Osteoblast (primary cell): Measurements from ENCODE around the gene LPGAT1. TPM values are rescaled to one million over a fixed set of nuclear protein-coding genes. Genes with fewer than 3 reads are reported as not detected.

Experiments
- DNase-seq: peaks from one replicate; pipeline ENCODE4 v3.0.0; 2011; ENCODE audit warnings: low spot score, mixed read lengths; ENCODE audit not compliant: insufficient read length; ENCODE audit errors: missing footprints
- H2AFZ ChIP-seq: 2 replicates; pipeline ENCODE4 v1.6.0; 2011; ENCODE audit warnings: mild to moderate bottlenecking, low read length
- H3K27ac ChIP-seq: 2 replicates; pipeline ENCODE4 v1.5.1; 2011; ENCODE audit warnings: mild to moderate bottlenecking, low read depth, low read length, moderate library complexity
- H3K27me3 ChIP-seq: 2 replicates; pipeline ENCODE4 v1.6.0; 2012; ENCODE audit warnings: mild to moderate bottlenecking, control low read depth, inconsistent platforms, low read length, moderate library complexity; ENCODE audit not compliant: insufficient read depth
- H3K36me3 ChIP-seq: 2 replicates; pipeline ENCODE4 v1.5.1; 2011; ENCODE audit warnings: mild to moderate bottlenecking, low read length, control low read depth, moderate library complexity; ENCODE audit not compliant: insufficient read depth
- H3K4me1 ChIP-seq: 2 replicates; pipeline ENCODE4 v1.5.1; 2011; ENCODE audit warnings: mild to moderate bottlenecking, low read length, control low read depth, moderate library complexity; ENCODE audit not compliant: insufficient read depth
- H3K4me2 ChIP-seq: 2 replicates; pipeline ENCODE4 v1.6.0; 2011; ENCODE audit warnings: mild to moderate bottlenecking, low read length; ENCODE audit not compliant: insufficient read depth
- H3K4me3 ChIP-seq: fragments of 200-600 bp; sonication (generic); 3 replicates; pipeline ENCODE4 v1.5.1; 2012; ENCODE audit warnings: mild to moderate bottlenecking, low read length, inconsistent platforms; ENCODE audit not compliant: insufficient read depth
- H3K79me2 ChIP-seq: 2 replicates; pipeline ENCODE4 v1.6.0; 2012; ENCODE audit warnings: mild to moderate bottlenecking, low read length, control low read depth, inconsistent platforms; ENCODE audit not compliant: insufficient read depth
- H3K9me3 ChIP-seq: 2 replicates; pipeline ENCODE4 v1.5.1; 2011; ENCODE audit warnings: low read depth, low read length, control low read depth
- H4K20me1 ChIP-seq: 2 replicates; pipeline ENCODE4 v1.6.0; 2012; ENCODE audit warnings: mild to moderate bottlenecking, low read length, control low read depth; ENCODE audit not compliant: insufficient read depth
- CTCF ChIP-seq: IDR thresholded peaks from 2 replicates; pipeline ENCODE4 v1.5.1; 2011; ENCODE audit warnings: mild to moderate bottlenecking, low read depth, low read length, moderate library complexity; ENCODE audit errors: extremely low read depth
- total RNA-seq: library from RNA; depleted of rRNA; stranded (reverse); fragments of >200 nt; gene quantifications from 2 replicates; pipeline ENCODE4 v1.2.3, GENCODE V29; 2012

Gene LPGAT1
- total RNA-seq, 1 donor, result 43.4 TPM

GRCh38 chr1:211730347-211730746 lies 100.2 kb downstream of the LPGAT1 start:
- Histone ChIP-seq H2AFZ (no peak overlapping the region), H3K79me2 (no peaks in the 10 kb centered on the region), H3K4me1 (peaks cover 3% of the 10 kb centered on the region), H3K27ac (no peak overlapping the region), H3K36me3 (no peaks in the 10 kb centered on the region), H3K9me3 (no peaks in the 10 kb centered on the region), H3K4me2 (no peak overlapping the region), H3K27me3 (no peaks in the 10 kb centered on the region), H4K20me1 (no peaks in the 10 kb centered on the region), H3K4me3 (no peak overlapping the region)
- no peak for DNase-seq
- TF ChIP-seq CTCF, result no peak

DNA sequence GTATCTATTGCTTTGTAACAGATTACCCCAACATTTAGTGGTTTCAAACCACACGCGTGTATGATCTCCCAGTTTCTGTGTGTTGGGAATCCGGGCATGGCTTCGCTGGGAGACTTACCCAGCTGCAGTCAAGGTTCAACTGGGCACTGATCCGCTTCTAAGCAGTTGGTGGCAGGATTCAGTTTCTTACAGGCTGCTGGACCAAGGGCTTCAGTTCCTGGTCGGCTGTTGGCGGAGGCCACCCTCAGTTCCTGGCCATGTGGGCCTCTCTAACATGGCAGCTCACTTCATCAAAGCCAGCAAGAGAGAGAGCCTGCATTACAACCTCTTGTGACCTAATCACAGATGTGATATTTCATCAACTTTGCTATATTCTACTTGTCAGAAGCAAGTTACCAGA lies 101.3 kb downstream of the LPGAT1 start:
- no peak for DNase-seq
- H3K27ac ChIP-seq, result no peak overlapping the region
- H3K4me2 ChIP-seq, result no peak overlapping the region
- no peaks in the 10 kb centered on the region for H3K79me2 ChIP-seq
- TF ChIP-seq CTCF, result no peak
- no peaks in the 10 kb centered on the region for H3K9me3 ChIP-seq
- H3K4me1 ChIP-seq, result no peaks in the 10 kb centered on the region
- H3K27me3 ChIP-seq, result no peaks in the 10 kb centered on the region
- no peak overlapping the region for H3K4me3 ChIP-seq
- H3K36me3 ChIP-seq, result no peaks in the 10 kb centered on the region
- no peak overlapping the region for H2AFZ ChIP-seq
- H4K20me1 ChIP-seq, result no peaks in the 10 kb centered on the region

- Histone ChIP-seq H3K36me3 (no peaks in the 10 kb centered on the region), H3K4me3 (no peak overlapping the region), H3K79me2 (no peaks in the 10 kb centered on the region)
These were observed 104.0 kb downstream of the LPGAT1 start for GRCh38 chr1:211726467-211726995.

DNA sequence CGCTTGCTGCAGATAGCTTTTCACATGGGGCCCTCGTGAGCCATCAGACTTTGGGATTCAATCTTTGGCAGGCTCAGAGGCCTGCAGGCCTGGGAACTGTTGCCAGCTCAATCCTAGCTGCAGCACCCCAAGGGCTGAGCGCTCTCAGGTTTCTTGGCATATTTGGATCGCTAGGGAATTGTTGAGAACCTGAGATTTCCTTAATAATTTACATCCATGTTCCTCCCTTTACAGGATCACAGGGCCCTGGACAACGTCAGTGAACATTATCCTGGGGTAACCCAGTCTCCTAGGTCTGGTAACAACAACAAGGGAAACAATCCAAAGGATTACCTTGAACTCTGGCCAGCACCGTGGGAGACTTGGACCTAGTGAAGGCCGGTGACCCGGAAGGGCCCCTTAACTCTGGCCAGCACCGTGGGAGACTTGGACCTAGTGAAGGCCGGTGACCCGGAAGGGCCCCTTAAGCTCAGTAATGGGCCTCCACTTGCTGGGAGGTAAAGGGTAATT lies 105.8 kb downstream of the LPGAT1 start:
- H3K36me3 ChIP-seq, result no peaks in the 10 kb centered on the region
- no peak overlapping the region for H3K4me2 ChIP-seq
- H3K27me3 ChIP-seq, result no peaks in the 10 kb centered on the region
- H3K4me3 ChIP-seq, result no peak overlapping the region
- H3K27ac ChIP-seq, result no peak overlapping the region
- no peaks in the 10 kb centered on the region for H4K20me1 ChIP-seq
- H3K79me2 ChIP-seq, result no peaks in the 10 kb centered on the region
- no peaks in the 10 kb centered on the region for H3K4me1 ChIP-seq
- no peak overlapping the region for H2AFZ ChIP-seq
- H3K9me3 ChIP-seq, result no peaks in the 10 kb centered on the region
- DNase-seq, result no peak
- no peak for TF ChIP-seq CTCF

More at GRCh38 chr1:211726467-211726995, 104.0 kb downstream of the LPGAT1 start:
- no peak for TF ChIP-seq CTCF
- no peaks in the 10 kb centered on the region for H3K4me1 ChIP-seq
- H2AFZ ChIP-seq, result peak overlapping the region; percentile 29
- no peak for DNase-seq
- H3K9me3 ChIP-seq, result no peaks in the 10 kb centered on the region
- no peak overlapping the region for H3K4me2 ChIP-seq
- no peak overlapping the region for H3K27ac ChIP-seq
- H4K20me1 ChIP-seq, result no peaks in the 10 kb centered on the region
- no peaks in the 10 kb centered on the region for H3K27me3 ChIP-seq
